ENCODE data around the gene SMAD2. TPM values are rescaled to one million over a fixed set of nuclear protein-coding genes. Genes with fewer than 3 reads are reported as not detected.

SMAD2 gene
- total and polyA plus RNA-seq, 2 experiments from 2014 or later: 30.9 to 90.7 TPM

- H2AFZ ChIP-seq: no peak overlapping the region
- no peaks in the 10 kb centered on the region for H3K27me3 ChIP-seq (ENCODE audit: insufficient read depth)
- no peaks in the 10 kb centered on the region for H3K36me3 ChIP-seq (ENCODE audit: insufficient read depth)
- Mint-ChIP-seq H3K4me3 (no peak overlapping the region), H3K36me3 (ENCODE audit: low read depth) (peaks cover 3% of the 10 kb centered on the region; the same call in 2 of the 3 replicates), H3K27me3 (ENCODE audit: insufficient read depth, low read depth, poor library complexity) (no peaks in the 10 kb centered on the region), H3K27ac (no peak overlapping the region), H3K9me3 (no peaks in the 10 kb centered on the region), H3K4me1 (peaks cover 65% of the 10 kb centered on the region)
- no peak for TF ChIP-seq EZH2 (IDR thresholded peaks at IDR 0.05; ENCODE audit: low read depth, unreplicated experiment)
- no peak for TF ChIP-seq EZH2phosphoT487 (IDR thresholded peaks at IDR 0.05; ENCODE audit: unreplicated experiment)
- no peak for TF ChIP-seq ZNF114 (CRISPR knock-in tag; IDR thresholded peaks at IDR 0.05)
- no peak for TF ChIP-seq ZNF462 (CRISPR knock-in tag; IDR thresholded peaks at IDR 0.05)
- TF ChIP-seq ETS1 (IDR thresholded peaks at IDR 0.05): no peak
- no peak for TF ChIP-seq CREB1 (CRISPR knock-in tag; IDR thresholded peaks at IDR 0.05; ENCODE audit: low read depth)
- TF ChIP-seq REST (IDR thresholded peaks at IDR 0.05; ENCODE audit: unreplicated experiment): no peak
- no peak for TF ChIP-seq POLR2AphosphoS5 (IDR thresholded peaks at IDR 0.05; ENCODE audit: low read depth)
- TF ChIP-seq ZNF331 (CRISPR knock-in tag; IDR thresholded peaks at IDR 0.05; ENCODE audit: low read depth): no peak
- no peak for TF ChIP-seq CTCF (conservative IDR thresholded peaks at IDR 0.05; ENCODE audit: low read depth in 2 of 2)
- no peak for TF ChIP-seq JUNB (IDR thresholded peaks at IDR 0.05; ENCODE audit: unreplicated experiment)
- TF ChIP-seq STAT1 (IDR thresholded peaks at IDR 0.05; ENCODE audit: unreplicated experiment): no peak
- no peak for TF ChIP-seq NANOG (IDR thresholded peaks at IDR 0.05; ENCODE audit: borderline replicate concordance)
- H3K4me1 ChIP-seq (ENCODE audit: insufficient read depth): peaks cover 49% of the 10 kb centered on the region
- peaks cover 28% of the 10 kb centered on the region for H4K20me1 ChIP-seq (replicated peaks; ENCODE audit: insufficient read depth)
- ATAC-seq (no peak), DNase-seq (ENCODE audit: low spot score) (no peak)
- H3K4me2 ChIP-seq: no peak overlapping the region
- no peaks in the 10 kb centered on the region for H3F3A ChIP-seq (replicated peaks; ENCODE audit: low read depth)
- peaks cover 99% of the 10 kb centered on the region for H3K79me2 ChIP-seq (replicated peaks; ENCODE audit: insufficient read depth)
- H3K27ac ChIP-seq (ENCODE audit: low read depth): peak overlapping the region; percentile 18; the same call in 1 of the 2 replicates
- H3K4me3 ChIP-seq: no peak overlapping the region
- H3K9me2 ChIP-seq (ENCODE audit: insufficient read depth): no peaks in the 10 kb centered on the region
Measured at GRCh38 chr18:47912794-47913585, 17.5 kb downstream of the SMAD2 start.

Data from GM23338 (cell line).